ENCODE results near the gene ELOVL7.
"Not testable (repeated sequence)": the region's sequence is repeated elsewhere in the genome, so short reads cannot be mapped to it uniquely, and the experiment has no call there.

The ELOVL7 gene

GRCh38 chr5:60712950-60713349, 131.1 kb downstream of the ELOVL7 start:
- DNase-seq (ENCODE audit: extremely low spot score): no peak
- CTCF ChIA-PET: no interaction called here
- TF ChIP-seq CTCF (IDR thresholded peaks at IDR 0.05; ENCODE audit: control extremely low read depth, extremely low read depth, low read depth, missing control alignments): no peak
- POLR2A ChIA-PET: interaction anchor here (0.6 kb wide), 1 partner anchor 1128 kb away, joined by 12 read pairs; no protein-coding TSS in a partner anchor

- CTCF ChIA-PET: interaction anchor here (1.1 kb wide), 1 partner anchor 13 kb away, joined by 3 read pairs; no protein-coding TSS in a partner anchor
- POLR2A ChIA-PET; DNase-seq (ENCODE audit: extremely low spot score): not testable (repeated sequence)
Observed at GRCh38 chr5:60711892-60712291, 132.2 kb downstream of the ELOVL7 start.

GRCh38 chr5:60710362-60710761, 133.7 kb downstream of the ELOVL7 start:
- POLR2A ChIA-PET: no interaction called here
- CTCF ChIA-PET: interaction anchor here (1.0 to 1.3 kb wide), 2 partner anchors 10 to 900 kb away, joined by 3 to 7 read pairs; partner anchors contain the start of gene DEPDC1B
- no peak for DNase-seq (ENCODE audit: extremely low spot score)
- no peak for TF ChIP-seq CTCF (IDR thresholded peaks at IDR 0.05; ENCODE audit: control extremely low read depth, extremely low read depth, low read depth, missing control alignments)

- no peak for DNase-seq (ENCODE audit: extremely low spot score)
- TF ChIP-seq CTCF (IDR thresholded peaks at IDR 0.05; ENCODE audit: control extremely low read depth, extremely low read depth, low read depth, missing control alignments): no peak
- POLR2A ChIA-PET: no interaction called here
- CTCF ChIA-PET: interaction anchor here (1.4 to 1.9 kb wide), 3 partner anchors 14 to 905 kb away, joined by 3 to 6 read pairs (median 4); no protein-coding TSS in a partner anchor
Observed at GRCh38 chr5:60705144-60705543, 138.9 kb downstream of the ELOVL7 start.

- POLR2A ChIA-PET: no interaction called here
- CTCF ChIA-PET: interaction anchor here (1.4 to 1.9 kb wide), 2 partner anchors 15 to 20 kb away, joined by 4 to 6 read pairs; no protein-coding TSS in a partner anchor
Observed at GRCh38 chr5:60703944-60704343, 140.1 kb downstream of the ELOVL7 start.

More at GRCh38 chr5:60703944-60704343, 140.1 kb downstream of the ELOVL7 start:
- DNase-seq (ENCODE audit: extremely low spot score): no peak
- TF ChIP-seq CTCF (IDR thresholded peaks at IDR 0.05; ENCODE audit: control extremely low read depth, extremely low read depth, low read depth, missing control alignments): no peak
